ENCODE data around the gene AAK1. TPM values are rescaled to one million over a fixed set of nuclear protein-coding genes. Genes with fewer than 3 reads are reported as not detected.

Gene AAK1
- total and polyA plus RNA-seq, 8 donors: 12.9 to 115 (median 66.8) TPM

GRCh38 chr2:69619725-69620124 is 23.8 kb downstream of the AAK1 start:
- H3K4me3 ChIP-seq: no peak overlapping the region
- DNase-seq: no peak
- TF ChIP-seq POLR2A (IDR thresholded peaks at IDR 0.05): no peak
- TF ChIP-seq, protein P1, sequence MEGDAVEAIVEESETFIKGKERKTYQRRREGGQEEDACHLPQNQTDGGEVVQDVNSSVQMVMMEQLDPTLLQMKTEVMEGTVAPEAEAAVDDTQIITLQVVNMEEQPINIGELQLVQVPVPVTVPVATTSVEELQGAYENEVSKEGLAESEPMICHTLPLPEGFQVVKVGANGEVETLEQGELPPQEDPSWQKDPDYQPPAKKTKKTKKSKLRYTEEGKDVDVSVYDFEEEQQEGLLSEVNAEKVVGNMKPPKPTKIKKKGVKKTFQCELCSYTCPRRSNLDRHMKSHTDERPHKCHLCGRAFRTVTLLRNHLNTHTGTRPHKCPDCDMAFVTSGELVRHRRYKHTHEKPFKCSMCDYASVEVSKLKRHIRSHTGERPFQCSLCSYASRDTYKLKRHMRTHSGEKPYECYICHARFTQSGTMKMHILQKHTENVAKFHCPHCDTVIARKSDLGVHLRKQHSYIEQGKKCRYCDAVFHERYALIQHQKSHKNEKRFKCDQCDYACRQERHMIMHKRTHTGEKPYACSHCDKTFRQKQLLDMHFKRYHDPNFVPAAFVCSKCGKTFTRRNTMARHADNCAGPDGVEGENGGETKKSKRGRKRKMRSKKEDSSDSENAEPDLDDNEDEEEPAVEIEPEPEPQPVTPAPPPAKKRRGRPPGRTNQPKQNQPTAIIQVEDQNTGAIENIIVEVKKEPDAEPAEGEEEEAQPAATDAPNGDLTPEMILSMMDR (IDR thresholded peaks at IDR 0.05): no peak
- no peak for TF ChIP-seq EP300 (IDR thresholded peaks at IDR 0.05)
- no peak for TF ChIP-seq POLR2AphosphoS5 (IDR thresholded peaks at IDR 0.05)
- no peaks in the 10 kb centered on the region for H3K27me3 ChIP-seq
- H3K9me3 ChIP-seq: no peaks in the 10 kb centered on the region
- 58 to 73% (median 62%) methylated on average over 3 of the region's 3 CpGs for WGBS, 5 donors
- no peaks in the 10 kb centered on the region for H3K36me3 ChIP-seq
- H3K4me1 ChIP-seq: peaks cover 12 to 85% (median 67%) of the 10 kb centered on the region in 4 donors
- peak overlapping the region in 1 of 5 donors; percentile 75 for H3K27ac ChIP-seq
- intact Hi-C loops (cut with DNase I; ENCODE audit: low total_unique reads): no loop called here

GRCh38 chr2:69618362-69618761 is 25.2 kb downstream of the AAK1 start:
- no peaks in the 10 kb centered on the region for H3K27me3 ChIP-seq
- peaks cover 0 to 6% (median 2%) of the 10 kb centered on the region in 4 donors for H3K36me3 ChIP-seq
- TF ChIP-seq EP300 (IDR thresholded peaks at IDR 0.05) (peak; percentile 33), POLR2A (IDR thresholded peaks at IDR 0.05) (no peak), POLR2AphosphoS5 (IDR thresholded peaks at IDR 0.05) (peak in 1 of 3 donors; percentile 63)
- TF ChIP-seq, protein P1 (IDR thresholded peaks at IDR 0.05): no peak
- peaks cover 12 to 82% (median 57%) of the 10 kb centered on the region in 4 donors for H3K4me1 ChIP-seq
- intact Hi-C loops (cut with DNase I; ENCODE audit: low total_unique reads): no loop called here
- no peak overlapping the region for H3K4me3 ChIP-seq
- DNase-seq: peak in 1 of 2 donors; percentile 40
- H3K9me3 ChIP-seq: no peaks in the 10 kb centered on the region
- peak overlapping the region in 2 of 5 donors; percentile 25 to 75 for H3K27ac ChIP-seq
- WGBS, 5 donors: 59 to 73% (median 69%) methylated on average over 5 of the region's 5 CpGs

DNA sequence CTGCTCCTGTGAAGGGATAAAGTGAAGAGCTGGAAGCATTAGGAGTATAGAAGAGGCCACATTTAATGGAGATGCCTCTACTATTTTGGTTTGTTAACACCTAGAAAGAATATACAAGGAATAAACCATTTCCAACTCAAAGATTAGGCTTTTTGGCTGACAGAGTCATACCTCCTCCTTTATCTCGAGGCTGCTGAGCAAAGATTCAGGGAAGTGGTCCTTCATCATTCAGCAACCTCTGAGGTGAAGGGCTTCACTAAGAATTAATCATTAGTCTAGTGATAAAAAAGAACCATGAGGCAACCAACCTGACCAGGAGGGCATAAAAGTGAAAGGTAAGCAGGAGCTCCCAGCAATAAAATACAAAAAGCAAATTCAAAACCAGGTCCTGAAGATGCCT is 25.8 kb downstream of the AAK1 start:
- peaks cover 12 to 77% (median 55%) of the 10 kb centered on the region in 4 donors for H3K4me1 ChIP-seq
- no peak for DNase-seq
- TF ChIP-seq EP300 (IDR thresholded peaks at IDR 0.05): no peak
- TF ChIP-seq, protein P1 (IDR thresholded peaks at IDR 0.05): no peak
- no peak for TF ChIP-seq POLR2A (IDR thresholded peaks at IDR 0.05)
- no peak for TF ChIP-seq POLR2AphosphoS5 (IDR thresholded peaks at IDR 0.05)
- no peaks in the 10 kb centered on the region for H3K27me3 ChIP-seq
- no peaks in the 10 kb centered on the region for H3K9me3 ChIP-seq
- peaks cover 0 to 10% (median 5%) of the 10 kb centered on the region in 4 donors for H3K36me3 ChIP-seq
- H3K27ac ChIP-seq: peak overlapping the region in 3 of 5 donors; percentile 19 to 61 (median 39)
- 57 to 71% (median 65%) methylated on average over 1 of the region's 1 CpG for WGBS, 5 donors
- no peak overlapping the region for H3K4me3 ChIP-seq
- intact Hi-C loops (cut with DNase I; ENCODE audit: low total_unique reads): no loop called here

DNA sequence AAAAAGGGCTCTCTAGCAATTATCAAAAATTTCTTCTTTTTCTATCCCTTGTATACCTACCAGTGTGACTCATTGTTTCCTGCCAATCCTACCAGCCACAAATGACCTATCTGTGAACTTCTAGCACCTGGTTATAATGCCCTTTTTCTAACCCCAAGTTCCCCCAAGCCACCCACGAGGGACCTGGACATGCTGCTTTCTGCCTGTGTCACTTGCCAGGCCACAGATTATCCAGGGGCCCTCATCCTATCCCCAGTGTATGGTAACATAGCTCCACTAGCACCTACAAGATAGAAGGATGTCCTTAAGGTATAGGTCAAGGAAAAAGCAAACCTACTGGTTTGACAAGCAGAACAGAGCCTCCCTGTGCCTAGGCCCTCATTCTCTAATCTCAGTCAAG is 26.8 kb downstream of the AAK1 start:
- intact Hi-C loops (cut with DNase I; ENCODE audit: low total_unique reads): no loop called here
- TF ChIP-seq, protein P1 (IDR thresholded peaks at IDR 0.05): no peak
- TF ChIP-seq POLR2AphosphoS5 (IDR thresholded peaks at IDR 0.05): no peak
- no peak for TF ChIP-seq EP300 (IDR thresholded peaks at IDR 0.05)
- TF ChIP-seq POLR2A (IDR thresholded peaks at IDR 0.05): no peak
- H3K4me1 ChIP-seq: peaks cover 12 to 77% (median 52%) of the 10 kb centered on the region in 4 donors
- DNase-seq: peak in 1 of 2 donors; percentile 30
- no peaks in the 10 kb centered on the region for H3K27me3 ChIP-seq
- H3K36me3 ChIP-seq: peaks cover 0 to 10% (median 5%) of the 10 kb centered on the region in 4 donors
- H3K4me3 ChIP-seq: no peak overlapping the region
- WGBS, 5 donors: 4 to 42% (median 18%) methylated on average over 1 of the region's 1 CpG
- H3K27ac ChIP-seq: peak overlapping the region in 2 of 5 donors; percentile 26 to 61
- no peaks in the 10 kb centered on the region for H3K9me3 ChIP-seq

Data from stomach (tissue), 9 donors.